Gastroesophageal sphincter (tissue), 4 donors: Measurements from ENCODE around the gene TBCD. TPM values are rescaled to one million over a fixed set of nuclear protein-coding genes. Genes with fewer than 3 reads are reported as not detected.
A peak's percentile ranks its signal among the peaks of the same experiment; 100 is the strongest.

Experiments used
- ATAC-seq: fragments of 150-250 bp; one replicate; pipeline ENCODE4 v1.9.1; 2016; ENCODE audit warnings: mild to moderate bottlenecking, moderate library complexity
- H3K27ac ChIP-seq, 4 donors: fragments of 200-600 bp; sonication (generic) in 3 of 4; 1 replicate in 3 of 4; 2 replicates in 1 of 4; pipeline ENCODE4 v1.5.1; 2016 to 2019
- H3K27me3 ChIP-seq: fragments of 200-600 bp; sonication (generic); one replicate; pipeline ENCODE4 v1.5.1; 2019
- H3K36me3 ChIP-seq, 2 donors: fragments of 200-600 bp; sonication (generic); one replicate each; pipeline ENCODE4 v1.5.1; 2019; ENCODE audit warnings: control low read depth in 1 of 2
- H3K4me1 ChIP-seq, 3 donors: fragments of 200-600 bp; sonication (generic); 1 replicate in 2 of 3; 2 replicates in 1 of 3; pipeline ENCODE4 v1.5.1; 2016 to 2019; ENCODE audit warnings: control low read depth in 2 of 3
- H3K4me3 ChIP-seq, 2 donors: fragments of 200-600 bp; sonication (generic); one replicate each; pipeline ENCODE4 v1.5.1; 2019; ENCODE audit warnings: mild to moderate bottlenecking in 1 of 2, moderate library complexity in 1 of 2
- H3K9me3 ChIP-seq, 3 donors: fragments of 200-600 bp; sonication (generic); one replicate each; pipeline ENCODE4 v1.5.1; 2017 to 2019; ENCODE audit warnings: control low read depth in 2 of 3
- CTCF ChIP-seq, 4 experiments: fragments of 200-600 bp in 2 of 4; fragments of 450-650 bp in 2 of 4; sonication (generic) in 1 of 4; IDR thresholded peaks; one replicate each; pipeline ENCODE4 v1.5.1; 2017 to 2019; ENCODE audit warnings: antibody characterized with exemption in 4 of 4, mild to moderate bottlenecking in 2 of 4, moderate library complexity in 2 of 4
- EP300 ChIP-seq: sonication (generic); formaldehyde crosslinking; IDR thresholded peaks from one replicate; pipeline ENCODE4 v1.6.1; 2017; ENCODE audit warnings: antibody characterized with exemption, mild to moderate bottlenecking
- POLR2A ChIP-seq, 2 donors: fragments of 450-650 bp; IDR thresholded peaks; one replicate each; pipeline ENCODE4 v1.6.1; 2017; ENCODE audit warnings: antibody characterized with exemption in 2 of 2, mild to moderate bottlenecking in 2 of 2, moderate library complexity in 1 of 2
- POLR2AphosphoS5 ChIP-seq: sonication (generic); formaldehyde crosslinking; IDR thresholded peaks from one replicate; pipeline ENCODE4 v1.6.1; 2017; ENCODE audit warnings: antibody characterized with exemption
- WGBS, 2 donors: methylation state at CpG; one replicate each; pipeline ENCODE4 v1.1.5; 2018; ENCODE audit warnings: low coverage in 1 of 2; 5-methylcytosine and 5-hydroxymethylcytosine counted together
- total RNA-seq, 4 donors: library from RNA; depleted of rRNA; stranded (reverse); fragments of >200 nt; gene quantifications; one replicate each; pipeline ENCODE4 v1.1.0, GENCODE V29; 2016

TBCD gene
- total RNA-seq, 4 donors from 2014 or later = 32.0 to 57.8 (median 47.0) TPM

GRCh38 chr17:82806645-82807044 lies 54.8 kb downstream of the TBCD start:
- Histone ChIP-seq H3K27me3 (no peaks in the 10 kb centered on the region), H3K4me3 (no peak overlapping the region), H3K27ac (peak overlapping the region in 1 of 4 donors; percentile 13), H3K4me1 (peaks cover 0 to 46% (median 13%) of the 10 kb centered on the region in 3 donors), H3K9me3 (no peaks in the 10 kb centered on the region), H3K36me3 (peaks cover 0 to 52% of the 10 kb centered on the region in 2 donors)
- no peak for ATAC-seq
- 87% methylated on average over 5 of the region's 21 CpGs; no CpG with 5 or more reads in 1 of the 2 donors for WGBS, 2 donors
- TF ChIP-seq POLR2AphosphoS5 = no peak
- no peak for TF ChIP-seq CTCF (IDR thresholded peaks at IDR 0.05)
- no peak for TF ChIP-seq POLR2A (IDR thresholded peaks at IDR 0.05)
- no peak for TF ChIP-seq EP300

- Histone ChIP-seq H3K27ac (peak overlapping the region in 1 of 4 donors; percentile 13), H3K4me3 (no peak overlapping the region), H3K9me3 (no peaks in the 10 kb centered on the region), H3K4me1 (peaks cover 0 to 46% (median 13%) of the 10 kb centered on the region in 3 donors), H3K27me3 (no peaks in the 10 kb centered on the region), H3K36me3 (peaks cover 0 to 57% of the 10 kb centered on the region in 2 donors)
- no peak for TF ChIP-seq EP300
- TF ChIP-seq POLR2A (IDR thresholded peaks at IDR 0.05) = no peak
- no peak for TF ChIP-seq POLR2AphosphoS5
- TF ChIP-seq CTCF (IDR thresholded peaks at IDR 0.05) = no peak
- 95% methylated on average over 4 of the region's 9 CpGs; no CpG with 5 or more reads in 1 of the 2 donors for WGBS, 2 donors
- ATAC-seq = no peak
These were observed 55.2 kb downstream of the TBCD start for GRCh38 chr17:82807101-82807500.

GRCh38 chr17:82807562-82807961 lies 55.7 kb downstream of the TBCD start:
- H3K4me1 ChIP-seq = peaks cover 0 to 46% (median 13%) of the 10 kb centered on the region in 3 donors
- ATAC-seq = no peak

GRCh38 chr17:82808006-82808405 lies 56.1 kb downstream of the TBCD start:
- Histone ChIP-seq H3K27ac (no peak overlapping the region), H3K27me3 (no peaks in the 10 kb centered on the region), H3K4me1 (peaks cover 0 to 46% (median 13%) of the 10 kb centered on the region in 3 donors), H3K4me3 (no peak overlapping the region), H3K36me3 (peaks cover 0 to 65% of the 10 kb centered on the region in 2 donors), H3K9me3 (no peaks in the 10 kb centered on the region)
- WGBS, 2 donors = no CpG with 5 or more reads among the region's 8 CpGs
- TF ChIP-seq POLR2A (IDR thresholded peaks at IDR 0.05) (no peak), EP300 (no peak), CTCF (IDR thresholded peaks at IDR 0.05) (no peak), POLR2AphosphoS5 (no peak)
- no peak for ATAC-seq

More at GRCh38 chr17:82807562-82807961, 55.7 kb downstream of the TBCD start:
- peak overlapping the region in 1 of 4 donors; percentile 13 for H3K27ac ChIP-seq
- peaks cover 0 to 61% of the 10 kb centered on the region in 2 donors for H3K36me3 ChIP-seq
- TF ChIP-seq CTCF (IDR thresholded peaks at IDR 0.05) (no peak), POLR2AphosphoS5 (no peak), POLR2A (IDR thresholded peaks at IDR 0.05) (no peak), EP300 (no peak)
- H3K27me3 ChIP-seq = no peaks in the 10 kb centered on the region
- no peaks in the 10 kb centered on the region for H3K9me3 ChIP-seq
- 73 to 98% methylated on average over 2 to 20 of the region's 21 CpGs for WGBS, 2 donors
- no peak overlapping the region for H3K4me3 ChIP-seq
